Endothelial cell of umbilical vein (primary cell): ENCODE results near the gene YIPF1. TPM values are rescaled to one million over a fixed set of nuclear protein-coding genes. Genes with fewer than 3 reads are reported as not detected.

Experiments
- BruUV-seq: library from RNA; stranded (reverse); fragments of 400-500 nt; replicated peaks from 2 replicates; lab custom pipeline; 2021; lab: Mats Ljungman, UMichigan
- CTCF ChIA-PET: fragments of 300-600, 350-600 bp; sonication (Branson Sonifier 250); formaldehyde crosslinking; loops from one replicate; lab custom pipeline; 2021; ENCODE audit warnings: antibody characterized with exemption, inconsistent platforms; lab: Charles Lee
- POLR2A ChIA-PET: fragments of 300-600, 350-600 bp; sonication (Branson Sonifier 250); formaldehyde crosslinking; loops from one replicate; lab custom pipeline; 2021; ENCODE audit warnings: antibody characterized with exemption, inconsistent platforms; lab: Charles Lee
- DNase-seq: peaks from one replicate; pipeline ENCODE4 v3.0.0-alpha.2; 2011; ENCODE audit warnings: low read depth, low spot score
- FAIRE-seq: peaks from 2 replicates; lab custom pipeline; 2011; peaks lifted over from hg19 to GRCh38; lab: Jason Lieb, UNC
- H2AFZ ChIP-seq: 2 replicates; pipeline ENCODE4 v1.6.0; 2012; ENCODE audit warnings: low read depth, low read length, control low read depth, inconsistent platforms
- H3K27ac ChIP-seq: 2 replicates; pipeline ENCODE4 v1.5.1; 2011; ENCODE audit warnings: low read depth, mild to moderate bottlenecking, control low read depth, low read length, moderate library complexity; ENCODE audit not compliant: insufficient read depth
- H3K27me3 ChIP-seq, 2 experiments: 2 replicates each; pipeline versions ENCODE4 v1.6.0 to v1.6.1; 2011; ENCODE audit warnings: low read length in 2 of 2, mixed read lengths in 1 of 2; ENCODE audit not compliant: control insufficient read depth in 2 of 2, insufficient read depth in 2 of 2
- H3K36me3 ChIP-seq, 2 experiments: 2 replicates in 1 of 2; 3 replicates in 1 of 2; pipeline ENCODE4 v1.5.1; 2011; ENCODE audit warnings: low read length in 2 of 2, mild to moderate bottlenecking in 1 of 2, moderate library complexity in 1 of 2; ENCODE audit not compliant: control insufficient read depth in 2 of 2, insufficient read depth in 2 of 2; ENCODE audit errors: extremely low read depth in 1 of 2
- H3K4me1 ChIP-seq: 3 replicates; pipeline ENCODE4 v1.5.1; 2011; ENCODE audit warnings: mild to moderate bottlenecking, low read length; ENCODE audit not compliant: control insufficient read depth, insufficient read depth; ENCODE audit errors: extremely low read depth
- H3K4me2 ChIP-seq: 2 replicates; pipeline ENCODE4 v1.6.1; 2011; ENCODE audit warnings: low read length, control low read depth, mixed read lengths; ENCODE audit not compliant: insufficient read depth
- H3K4me3 ChIP-seq, 3 experiments: fragments of 200-600 bp in 1 of 3; sonication (generic), shearing (Covaris generic) in 1 of 3; replicated peaks in 1 of 3; 2 replicates each; pipeline ENCODE4 v1.5.1; 2011 to 2016; ENCODE audit warnings: control low read depth in 3 of 3, low read length in 3 of 3, mild to moderate bottlenecking in 2 of 3, inconsistent platforms in 1 of 3, low read depth in 1 of 3, moderate library complexity in 1 of 3; ENCODE audit not compliant: insufficient read depth in 1 of 3
- H3K79me2 ChIP-seq: 2 replicates; pipeline ENCODE4 v1.6.0; 2012; ENCODE audit warnings: low read length, inconsistent platforms; ENCODE audit not compliant: control insufficient read depth, insufficient read depth
- H3K9ac ChIP-seq: replicated peaks from 2 replicates; pipeline ENCODE3; 2011; ENCODE audit warnings: low read length, control low read depth; ENCODE audit not compliant: insufficient read depth; ENCODE audit errors: extremely low read depth
- H3K9me1 ChIP-seq: replicated peaks from 3 replicates; pipeline ENCODE4 v1.6.0; 2011; ENCODE audit warnings: mild to moderate bottlenecking, low read length; ENCODE audit not compliant: control insufficient read depth, insufficient read depth; ENCODE audit errors: extremely low read depth
- H3K9me3 ChIP-seq: replicated peaks from 2 replicates; pipeline ENCODE4 v1.5.1; 2012; ENCODE audit warnings: low read length, inconsistent platforms; ENCODE audit not compliant: control insufficient read depth, insufficient read depth
- H4K20me1 ChIP-seq: replicated peaks from 2 replicates; pipeline ENCODE3; 2011; ENCODE audit warnings: mild to moderate bottlenecking, low read length; ENCODE audit not compliant: control insufficient read depth, insufficient read depth; ENCODE audit errors: extremely low read depth
- EZH2 ChIP-seq: IDR thresholded peaks from 2 replicates; pipeline ENCODE4 v1.6.1; 2012; ENCODE audit warnings: borderline replicate concordance, low read depth, mild to moderate bottlenecking, moderate library complexity, low read length, inconsistent platforms; ENCODE audit not compliant: severe bottlenecking
- FOS ChIP-seq: IDR thresholded peaks from 2 replicates; pipeline ENCODE4 v1.6.1; 2011; ENCODE audit warnings: mild to moderate bottlenecking, low read length, moderate library complexity, borderline replicate concordance; ENCODE audit not compliant: insufficient read depth
- GATA2 ChIP-seq: IDR thresholded peaks from 2 replicates; pipeline ENCODE4 v1.7.0; 2011; ENCODE audit warnings: low read depth, mild to moderate bottlenecking, moderate library complexity, mixed read lengths, low read length; ENCODE audit not compliant: insufficient read length, insufficient read depth
- JUN ChIP-seq: IDR thresholded peaks from 2 replicates; pipeline ENCODE4 v1.6.1; 2011; ENCODE audit warnings: borderline replicate concordance, low read depth; ENCODE audit not compliant: insufficient read length, insufficient read depth
- MYC ChIP-seq: IDR thresholded peaks from one replicate; pipeline ENCODE4 v1.6.1; 2011; ENCODE audit warnings: mild to moderate bottlenecking, low read depth, low read length
- POLR2A ChIP-seq: IDR thresholded peaks from 2 replicates; pipeline ENCODE4 v1.6.1; 2012; ENCODE audit warnings: low read depth, mild to moderate bottlenecking, control low read depth, low read length
- POLR2AphosphoS5 ChIP-seq: IDR thresholded peaks from 2 replicates; pipeline ENCODE4 v1.6.1; 2012; ENCODE audit warnings: low read depth, mild to moderate bottlenecking, control low read depth, low read length, moderate library complexity; ENCODE audit not compliant: insufficient read depth
- dilution Hi-C: fragments of 300-500 bp; cut with MboI; formaldehyde crosslinking; loops from one replicate; pipeline ENCODE4 v1.15.0; 2019; ENCODE audit warnings: low sequenced_read_pairs; ENCODE audit not compliant: extremely low pct_ligation_motif_present
- intact Hi-C: fragments of 100-400 bp; cut with micrococcal nuclease; formaldehyde crosslinking; loops from one replicate; pipeline ENCODE4 v1.10.0; 2022
- polyA plus RNA-seq, 4 experiments: library from polyadenylated mRNA; depleted of rRNA in 3 of 4; stranded (reverse) in 3 of 4; unstranded in 1 of 4; fragments of >200 nt; gene quantifications; 2 replicates each; pipeline versions ENCODE4 v1.2.1 to v1.2.3, GENCODE V29; 2011 to 2012; ENCODE audit warnings: missing spikeins in 1 of 4
- total RNA-seq: library from RNA; stranded (reverse); gene quantifications from 2 replicates; pipeline ENCODE4 v1.2.3, GENCODE V29; 2021
- TF ChIP-seq, protein P1 (sequence below), 2 donors: IDR thresholded peaks; 1 replicate in 1 of 2; 2 replicates in 1 of 2; pipeline ENCODE4 v1.5.1; 2011; ENCODE audit warnings: low read length in 2 of 2, mild to moderate bottlenecking in 2 of 2, moderate library complexity in 2 of 2, control low read depth in 1 of 2, inconsistent platforms in 1 of 2, low read depth in 1 of 2; ENCODE audit not compliant: insufficient read depth in 1 of 2; ENCODE audit errors: extremely low read depth in 1 of 2
- TF ChIP-seq, protein P2 (sequence below): IDR thresholded peaks from 2 replicates; pipeline ENCODE4 v1.6.1; 2011; ENCODE audit not compliant: insufficient read depth, insufficient read length

The YIPF1 gene
- total and polyA plus RNA-seq, 2 donors (not counting 3 experiments of a cell fraction or from before 2014, with no cell fraction given) = 14.8 to 26.2 TPM

DNA sequence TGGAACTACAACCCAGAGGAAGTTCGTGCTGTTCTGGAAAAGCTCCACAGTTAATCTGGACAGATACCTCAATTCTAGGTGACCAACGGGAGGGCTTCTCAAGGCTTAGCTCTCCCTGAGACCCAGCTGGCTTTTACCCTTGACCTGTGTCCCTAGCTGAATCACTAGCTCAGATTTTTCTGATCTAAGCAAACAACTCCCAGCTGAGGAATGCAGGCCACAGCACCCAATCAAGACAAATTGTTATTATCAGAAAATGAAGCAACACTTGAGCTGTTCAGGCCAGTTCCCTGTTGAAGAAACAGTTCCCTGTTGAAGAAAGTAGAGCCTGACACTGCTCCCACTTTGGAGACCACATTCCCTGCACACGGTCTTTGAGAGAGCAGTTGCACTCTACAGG is 20.3 kb upstream of the YIPF1 start:
- Histone ChIP-seq H3K4me3 (no peak overlapping the region), H3K9me3 (no peaks in the 10 kb centered on the region), H3K27ac (no peak overlapping the region), H3K27me3 (no peaks in the 10 kb centered on the region), H4K20me1 (no peaks in the 10 kb centered on the region), H3K36me3 (peaks cover 0 to 3% of the 10 kb centered on the region in 2 experiments), H3K79me2 (no peaks in the 10 kb centered on the region), H3K4me1 (no peaks in the 10 kb centered on the region), H2AFZ (no peak overlapping the region), H3K4me2 (no peak overlapping the region), H3K9ac (no peak overlapping the region), H3K9me1 (no peaks in the 10 kb centered on the region)
- FAIRE-seq (no peak), DNase-seq (no peak)
- TF ChIP-seq, protein P1, sequence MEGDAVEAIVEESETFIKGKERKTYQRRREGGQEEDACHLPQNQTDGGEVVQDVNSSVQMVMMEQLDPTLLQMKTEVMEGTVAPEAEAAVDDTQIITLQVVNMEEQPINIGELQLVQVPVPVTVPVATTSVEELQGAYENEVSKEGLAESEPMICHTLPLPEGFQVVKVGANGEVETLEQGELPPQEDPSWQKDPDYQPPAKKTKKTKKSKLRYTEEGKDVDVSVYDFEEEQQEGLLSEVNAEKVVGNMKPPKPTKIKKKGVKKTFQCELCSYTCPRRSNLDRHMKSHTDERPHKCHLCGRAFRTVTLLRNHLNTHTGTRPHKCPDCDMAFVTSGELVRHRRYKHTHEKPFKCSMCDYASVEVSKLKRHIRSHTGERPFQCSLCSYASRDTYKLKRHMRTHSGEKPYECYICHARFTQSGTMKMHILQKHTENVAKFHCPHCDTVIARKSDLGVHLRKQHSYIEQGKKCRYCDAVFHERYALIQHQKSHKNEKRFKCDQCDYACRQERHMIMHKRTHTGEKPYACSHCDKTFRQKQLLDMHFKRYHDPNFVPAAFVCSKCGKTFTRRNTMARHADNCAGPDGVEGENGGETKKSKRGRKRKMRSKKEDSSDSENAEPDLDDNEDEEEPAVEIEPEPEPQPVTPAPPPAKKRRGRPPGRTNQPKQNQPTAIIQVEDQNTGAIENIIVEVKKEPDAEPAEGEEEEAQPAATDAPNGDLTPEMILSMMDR (IDR thresholded peaks at IDR 0.05; ENCODE audit: extremely low read depth in 1 of 2, insufficient read depth in 1 of 2, low read depth in 1 of 2, low read length in 2 of 2) = no peak
- TF ChIP-seq JUN = no peak
- no peak for TF ChIP-seq GATA2
- no peak for TF ChIP-seq POLR2A
- TF ChIP-seq FOS = no peak
- TF ChIP-seq EZH2 = no peak
- TF ChIP-seq POLR2AphosphoS5 = no peak
- TF ChIP-seq, protein P2, sequence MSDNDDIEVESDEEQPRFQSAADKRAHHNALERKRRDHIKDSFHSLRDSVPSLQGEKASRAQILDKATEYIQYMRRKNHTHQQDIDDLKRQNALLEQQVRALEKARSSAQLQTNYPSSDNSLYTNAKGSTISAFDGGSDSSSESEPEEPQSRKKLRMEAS = no peak
- no peak for TF ChIP-seq MYC
- BruUV-seq = no TSS peak
- dilution Hi-C loops = no loop called here
- intact Hi-C loops = no loop called here
- POLR2A ChIA-PET = no interaction called here
- CTCF ChIA-PET = interaction anchor here (1.1 to 1.2 kb wide), 2 partner anchors 12 to 31 kb away, joined by 3 to 5 read pairs; no protein-coding TSS in a partner anchor
